ENCODE data around the gene H6PD. TPM values are rescaled to one million over a fixed set of nuclear protein-coding genes. Genes with fewer than 3 reads are reported as not detected.
"Not testable (repeated sequence)": the region's sequence is repeated elsewhere in the genome, so short reads cannot be mapped to it uniquely, and the experiment has no call there.

H6PD gene
- total RNA-seq, 1 experiment from 2014 or later, result 17.6 TPM

- in situ Hi-C loops (cut with HindIII; ENCODE audit: low sequenced_read_pairs), result loop anchor here (25.0 kb wide), 1 partner anchor 278 kb away; no protein-coding TSS in a partner anchor
- DNase-seq (ENCODE audit: low spot score), result no peak
These were observed 49.5 kb downstream of the H6PD start for GRCh38 chr1:9284061-9284460.

- no peak for DNase-seq (ENCODE audit: low spot score)
- in situ Hi-C loops (cut with HindIII; ENCODE audit: low sequenced_read_pairs), result loop anchor here (25.0 kb wide), 1 partner anchor 276 kb away; no protein-coding TSS in a partner anchor
These were observed 52.0 kb downstream of the H6PD start for GRCh38 chr1:9286556-9286955.

- in situ Hi-C loops (cut with HindIII; ENCODE audit: low sequenced_read_pairs), result loop anchor here (25.0 kb wide), 1 partner anchor 273 kb away; no protein-coding TSS in a partner anchor
- DNase-seq (ENCODE audit: low spot score), result peak; percentile 31
These were observed 54.5 kb downstream of the H6PD start for GRCh38 chr1:9289090-9289534.

GRCh38 chr1:9289711-9290485 lies 55.3 kb downstream of the H6PD start:
- in situ Hi-C loops (cut with HindIII; ENCODE audit: low sequenced_read_pairs), result loop anchor here (25.0 kb wide), 1 partner anchor 272 kb away; no protein-coding TSS in a partner anchor
- no peak for DNase-seq (ENCODE audit: low spot score)

GRCh38 chr1:9291914-9292360 lies 57.4 kb downstream of the H6PD start:
- peak; percentile 26 for DNase-seq (ENCODE audit: low spot score)

GRCh38 chr1:9292361-9293240 lies 58.0 kb downstream of the H6PD start, which contains the start of gene SPSB1:
Gene SPSB1 (plus strand): TSS chr1:9292894. CDS start chr1:9355892, 62,998 bp downstream.
- in situ Hi-C loops (cut with HindIII; ENCODE audit: low sequenced_read_pairs), result loop anchor here (25.0 kb wide), 1 partner anchor 270 kb away; no protein-coding TSS in a partner anchor
- peak; percentile 19 for DNase-seq (ENCODE audit: low spot score)

More at GRCh38 chr1:9291914-9292360, 57.4 kb downstream of the H6PD start:
- in situ Hi-C loops (cut with HindIII; ENCODE audit: low sequenced_read_pairs), result loop anchor here (25.0 kb wide), 1 partner anchor 270 kb away; no protein-coding TSS in a partner anchor

GRCh38 chr1:9293241-9293532 lies 58.6 kb downstream of the H6PD start:
- no peak for DNase-seq (ENCODE audit: low spot score)

GRCh38 chr1:9293533-9294404 lies 59.2 kb downstream of the H6PD start:
- in situ Hi-C loops (cut with HindIII; ENCODE audit: low sequenced_read_pairs), result loop anchor here (25.0 kb wide), 1 partner anchor 269 kb away; no protein-coding TSS in a partner anchor
- no peak for DNase-seq (ENCODE audit: low spot score)

More at GRCh38 chr1:9293241-9293532, 58.6 kb downstream of the H6PD start:
- in situ Hi-C loops (cut with HindIII; ENCODE audit: low sequenced_read_pairs), result loop anchor here (25.0 kb wide), 1 partner anchor 269 kb away; no protein-coding TSS in a partner anchor

GRCh38 chr1:9294405-9294773 lies 59.8 kb downstream of the H6PD start:
- in situ Hi-C loops (cut with HindIII; ENCODE audit: low sequenced_read_pairs), result loop anchor here (25.0 kb wide), 1 partner anchor 268 kb away; no protein-coding TSS in a partner anchor
- DNase-seq (ENCODE audit: low spot score), result no peak

- no peak for DNase-seq (ENCODE audit: low spot score)
- in situ Hi-C loops (cut with HindIII; ENCODE audit: low sequenced_read_pairs), result loop anchor here (25.0 kb wide), 1 partner anchor 267 kb away; no protein-coding TSS in a partner anchor
These were observed 60.5 kb downstream of the H6PD start for GRCh38 chr1:9294910-9295636.

- in situ Hi-C loops (cut with HindIII; ENCODE audit: low sequenced_read_pairs), result loop anchor here (25.0 kb wide), 1 partner anchor 266 kb away; no protein-coding TSS in a partner anchor
These were observed 61.3 kb downstream of the H6PD start for GRCh38 chr1:9295884-9296283.

GRCh38 chr1:9296850-9297249 lies 62.3 kb downstream of the H6PD start:
- in situ Hi-C loops (cut with HindIII; ENCODE audit: low sequenced_read_pairs), result loop anchor here (25.0 kb wide), 1 partner anchor 265 kb away; no protein-coding TSS in a partner anchor
- DNase-seq (ENCODE audit: low spot score), result no peak

More at GRCh38 chr1:9295884-9296283, 61.3 kb downstream of the H6PD start:
- no peak for DNase-seq (ENCODE audit: low spot score)

GRCh38 chr1:9297831-9298230 lies 63.3 kb downstream of the H6PD start:
- in situ Hi-C loops (cut with HindIII; ENCODE audit: low sequenced_read_pairs), result loop anchor here (25.0 kb wide), 1 partner anchor 264 kb away; no protein-coding TSS in a partner anchor
- no peak for DNase-seq (ENCODE audit: low spot score)

GRCh38 chr1:9298282-9298681 lies 63.7 kb downstream of the H6PD start:
- DNase-seq (ENCODE audit: low spot score), result no peak
- in situ Hi-C loops (cut with HindIII; ENCODE audit: low sequenced_read_pairs), result loop anchor here (25.0 kb wide), 1 partner anchor 264 kb away; no protein-coding TSS in a partner anchor

GRCh38 chr1:9299571-9300541 lies 65.3 kb downstream of the H6PD start:
- in situ Hi-C loops (cut with HindIII; ENCODE audit: low sequenced_read_pairs), result loop anchor here (25.0 kb wide), 1 partner anchor 262 kb away; no protein-coding TSS in a partner anchor
- DNase-seq (ENCODE audit: low spot score), result not testable (repeated sequence)

- in situ Hi-C loops (cut with HindIII; ENCODE audit: low sequenced_read_pairs), result no loop called here
- DNase-seq (ENCODE audit: low spot score), result no peak
These were observed 66.0 kb downstream of the H6PD start for GRCh38 chr1:9300573-9300972.
